Stimulated activated CD8-positive, alpha-beta memory T cell treated with anti-CD3 and anti-CD28 coated beads, Interleukin-7, amount 100 ng/mL, for 24 hours (primary cell): ENCODE results near the gene IFIT1.
"Not testable (repeated sequence)": the region's sequence is repeated elsewhere in the genome, so short reads cannot be mapped to it uniquely, and the experiment has no call there.

Source experiments
- DNase-seq: peaks from one replicate; pipeline ENCODE4 v3.0.0-alpha.2; 2020; ENCODE audit warnings: low read depth

IFIT1 gene

GRCh38 chr10:89403043-89403442 is 10.6 kb downstream of the IFIT1 start:
- DNase-seq = no peak

GRCh38 chr10:89404104-89405047 is 12.0 kb downstream of the IFIT1 start:
- no peak for DNase-seq

- DNase-seq = not testable (repeated sequence)
Measured at GRCh38 chr10:89406178-89406577, 13.8 kb downstream of the IFIT1 start.

GRCh38 chr10:89407792-89408191 is 15.4 kb downstream of the IFIT1 start:
- DNase-seq = not testable (repeated sequence)

GRCh38 chr10:89409282-89409681 is 16.9 kb downstream of the IFIT1 start:
- not testable (repeated sequence) for DNase-seq

GRCh38 chr10:89410551-89410950 is 18.1 kb downstream of the IFIT1 start:
- DNase-seq = not testable (repeated sequence)

- not testable (repeated sequence) for DNase-seq
Measured at GRCh38 chr10:89411135-89411534, 18.7 kb downstream of the IFIT1 start.

GRCh38 chr10:89412276-89412675 is 19.9 kb downstream of the IFIT1 start:
- not testable (repeated sequence) for DNase-seq

GRCh38 chr10:89413398-89413912 is 21.0 kb downstream of the IFIT1 start:
- no peak for DNase-seq

GRCh38 chr10:89414146-89414878 is 21.9 kb downstream of the IFIT1 start, which contains the start of gene IFIT5:
TSS of gene IFIT5 (plus strand) at chr10:89414568. CDS start at chr10:89414799, 231 bp downstream.
- peak; percentile 23 for DNase-seq

- DNase-seq = no peak
Measured at GRCh38 chr10:89414879-89415821, 22.7 kb downstream of the IFIT1 start.

GRCh38 chr10:89416465-89416864 is 24.0 kb downstream of the IFIT1 start:
- no peak for DNase-seq

GRCh38 chr10:89419548-89419947 is 27.1 kb downstream of the IFIT1 start:
- no peak for DNase-seq

- DNase-seq = no peak
Measured at GRCh38 chr10:89421018-89421476, 28.6 kb downstream of the IFIT1 start.

GRCh38 chr10:89425000-89425399 is 32.6 kb downstream of the IFIT1 start:
- DNase-seq = no peak

GRCh38 chr10:89426230-89426868 is 33.9 kb downstream of the IFIT1 start:
- no peak for DNase-seq

GRCh38 chr10:89427629-89428028 is 35.2 kb downstream of the IFIT1 start:
- DNase-seq = no peak

- DNase-seq = no peak
Measured at GRCh38 chr10:89428877-89429276, 36.5 kb downstream of the IFIT1 start.

- DNase-seq = no peak
Measured at GRCh38 chr10:89431977-89432376, 39.6 kb downstream of the IFIT1 start.

- DNase-seq = no peak
Measured at GRCh38 chr10:89438525-89438924, 46.1 kb downstream of the IFIT1 start.
